H1 (cell line): ENCODE measurements around the gene MRPS27. TPM values are rescaled to one million over a fixed set of nuclear protein-coding genes. Genes with fewer than 3 reads are reported as not detected.

Experiments used
- BCL11A ChIP-seq, 2 experiments: IDR thresholded peaks; one replicate each; pipeline ENCODE4 v1.6.1; 2011; ENCODE audit warnings: low read depth in 2 of 2, low read length in 2 of 2, mild to moderate bottlenecking in 2 of 2
- BRCA1 ChIP-seq: IDR thresholded peaks from 2 replicates; pipeline ENCODE4 v1.6.1; 2012; ENCODE audit warnings: low read depth, low read length, improper control_type of control experiment
- CBX5 ChIP-seq: fragments of 300-800, 300-1000 bp; sonication (generic); IDR thresholded peaks from 2 replicates; pipeline ENCODE4 v1.7.1; 2016; ENCODE audit warnings: antibody characterized with exemption, low read length, low read depth
- CHD1 ChIP-seq: IDR thresholded peaks from 2 replicates; pipeline ENCODE4 v1.6.1; 2012; ENCODE audit warnings: low read depth, low read length, improper control_type of control experiment
- EP300 ChIP-seq, 2 experiments: IDR thresholded peaks; 1 replicate in 1 of 2; 2 replicates in 1 of 2; pipeline ENCODE4 v1.6.1; 2011 to 2012; ENCODE audit warnings: low read depth in 2 of 2, low read length in 2 of 2, mild to moderate bottlenecking in 2 of 2, borderline replicate concordance in 1 of 2, inconsistent platforms in 1 of 2, moderate library complexity in 1 of 2
- GTF2F1 ChIP-seq: IDR thresholded peaks from 2 replicates; pipeline ENCODE4 v1.6.1; 2012; ENCODE audit warnings: low read depth, low read length, improper control_type of control experiment, borderline replicate concordance
- JUND ChIP-seq: IDR thresholded peaks from 2 replicates; pipeline ENCODE4 v1.6.1; 2011; ENCODE audit warnings: mild to moderate bottlenecking, improper control_type of control experiment, low read length
- KDM4A ChIP-seq: IDR thresholded peaks from one replicate; pipeline ENCODE4 v1.7.1; 2012; ENCODE audit warnings: low read depth, mild to moderate bottlenecking, moderate library complexity, low read length, inconsistent platforms; ENCODE audit not compliant: severe bottlenecking
- KDM5A ChIP-seq: fragments of 200-600 bp; IDR thresholded peaks from 2 replicates; pipeline ENCODE4 v1.7.1; 2012; ENCODE audit warnings: mild to moderate bottlenecking, low read length, inconsistent platforms, mixed read lengths
- NRF1 ChIP-seq: IDR thresholded peaks from 2 replicates; pipeline ENCODE4 v1.6.1; 2011; ENCODE audit warnings: mild to moderate bottlenecking, low read depth, low read length, improper control_type of control experiment
- POLR2A ChIP-seq, 2 experiments: IDR thresholded peaks; 1 replicate in 1 of 2; 2 replicates in 1 of 2; pipeline ENCODE4 v1.6.1; 2011; ENCODE audit warnings: low read depth in 2 of 2, low read length in 2 of 2, mild to moderate bottlenecking in 2 of 2; ENCODE audit errors: control extremely low read depth in 1 of 2
- POLR2AphosphoS5 ChIP-seq: IDR thresholded peaks from 2 replicates; pipeline ENCODE4 v1.6.1; 2011; ENCODE audit warnings: low read depth, low read length
- RAD21 ChIP-seq, 2 experiments: IDR thresholded peaks in 1 of 2; conservative IDR thresholded peaks in 1 of 2; 2 replicates each; pipeline ENCODE4 v1.6.1; 2011; ENCODE audit warnings: low read depth in 2 of 2, low read length in 2 of 2, improper control_type of control experiment in 1 of 2, inconsistent platforms in 1 of 2, mild to moderate bottlenecking in 1 of 2, moderate library complexity in 1 of 2
- RBBP5 ChIP-seq: IDR thresholded peaks from 2 replicates; pipeline ENCODE4 v1.7.1; 2012; ENCODE audit warnings: low read depth, mild to moderate bottlenecking, inconsistent platforms, low read length, moderate library complexity, borderline replicate concordance
- SP1 ChIP-seq: IDR thresholded peaks from 2 replicates; pipeline ENCODE4 v1.6.1; 2011; ENCODE audit warnings: low read depth, low read length
- SP4 ChIP-seq: IDR thresholded peaks from 2 replicates; pipeline ENCODE4 v1.6.1; 2012; ENCODE audit warnings: low read length, inconsistent platforms
- SRF ChIP-seq: IDR thresholded peaks from 2 replicates; pipeline ENCODE4 v1.6.1; 2011; ENCODE audit warnings: mild to moderate bottlenecking, low read depth, low read length, moderate library complexity
- SUZ12 ChIP-seq: fragments of 200-600 bp; sonication (generic); IDR thresholded peaks from 2 replicates; pipeline ENCODE4 v1.6.1; 2012; ENCODE audit warnings: mild to moderate bottlenecking, inconsistent platforms, low read length, moderate library complexity, mixed read lengths
- TBP ChIP-seq: IDR thresholded peaks from 2 replicates; pipeline ENCODE4 v1.6.1; 2011; ENCODE audit warnings: low read depth, low read length, improper control_type of control experiment
- polyA plus RNA-seq, 7 experiments: library from polyadenylated mRNA; depleted of rRNA in 3 of 7; stranded (reverse) in 5 of 7; unstranded in 2 of 7; fragments of >200 nt in 5 of 7; fragments of 200-250 nt in 2 of 7; gene quantifications; 1 replicate in 5 of 7; 2 replicates in 1 of 7; 4 replicates in 1 of 7; pipeline versions ENCODE4 v1.2.1 to v1.2.3, GENCODE V29; 2011 to 2013; ENCODE audit warnings: missing spikeins in 2 of 7, mixed read lengths in 2 of 7
- total RNA-seq: library from RNA; stranded (reverse); fragmentation: NEBNext Ultra II Directional; extraction: Animal tissue kit (Norgen Biotek cat#: 25700); gene quantifications from 2 replicates; pipeline ENCODE4 v1.2.1, GENCODE V29; 2021
- TF ChIP-seq, protein P1 (sequence below): IDR thresholded peaks from 2 replicates; pipeline ENCODE4 v1.6.1; 2011; ENCODE audit warnings: low read length, improper control_type of control experiment
- TF ChIP-seq, protein P2 (sequence below), 3 experiments: IDR thresholded peaks; 1 replicate in 2 of 3; 2 replicates in 1 of 3; pipeline versions ENCODE4 v1.5.1 to v1.6.1; 2011; ENCODE audit warnings: low read length in 3 of 3, mild to moderate bottlenecking in 3 of 3, inconsistent platforms in 2 of 3, low read depth in 1 of 3, moderate library complexity in 1 of 3; ENCODE audit not compliant: insufficient read depth in 1 of 3; ENCODE audit errors: control extremely low read depth in 1 of 3

The MRPS27 gene
- total and polyA plus RNA-seq, 2 of the 8 experiments (the other 6 are each of a cell fraction or from before 2014, with no cell fraction given) = 93.2 to 102 TPM

DNA sequence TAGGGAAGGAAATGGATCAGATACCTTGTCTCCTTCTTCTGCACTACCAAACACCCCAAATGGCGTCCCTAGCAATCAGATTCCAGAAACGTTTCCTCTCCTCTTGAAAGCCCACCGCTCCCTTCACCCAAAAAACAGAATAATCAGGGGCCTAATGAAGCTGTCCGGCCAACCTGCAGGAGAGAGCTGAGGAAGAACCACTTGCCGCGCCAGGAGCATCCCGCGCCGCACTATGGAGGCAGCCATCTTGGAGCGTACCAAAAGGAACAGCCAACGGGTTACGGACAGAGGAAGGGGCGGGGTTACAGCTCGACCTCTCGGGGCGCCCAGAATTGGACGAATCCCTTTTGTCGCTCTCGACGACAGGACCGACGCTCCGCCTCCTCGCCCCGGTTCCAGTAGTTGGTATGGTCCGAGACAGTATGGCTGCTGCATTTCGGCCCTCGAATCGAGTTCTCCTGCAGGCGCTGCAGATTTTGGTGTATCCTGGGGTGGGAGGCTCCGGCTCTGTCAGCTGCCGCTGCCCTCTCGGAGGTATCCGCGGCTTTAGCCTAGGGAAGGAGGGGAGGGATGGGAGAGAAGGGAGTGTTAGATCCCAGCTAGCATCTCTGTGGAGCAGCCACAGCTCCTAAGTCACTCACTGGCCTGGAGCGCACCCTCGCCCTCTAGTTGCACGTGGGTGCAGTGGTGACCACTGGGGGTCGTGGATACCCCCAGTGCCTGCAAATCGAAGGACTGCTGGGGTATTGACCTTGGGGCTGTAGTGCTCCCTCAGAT lies at the start of gene MRPS27, which contains the start of gene PTCD2 (continued):
- peak; percentile 58; the same call in 1 of the 2 replicates for TF ChIP-seq SRF
- TF ChIP-seq TBP = peak; percentile 88
- peak; percentile 95 to 97 for TF ChIP-seq POLR2A (IDR thresholded peaks at IDR 0.05; ENCODE audit: control extremely low read depth in 1 of 2, low read depth in 2 of 2, low read length in 2 of 2)
- TF ChIP-seq BRCA1 = no peak
- TF ChIP-seq JUND = peak; percentile 84
- TF ChIP-seq CHD1 = peak; percentile 90
- TF ChIP-seq GTF2F1 = no peak
- peak; percentile 91 for TF ChIP-seq KDM5A
- no peak for TF ChIP-seq SUZ12
- TF ChIP-seq, protein P1, sequence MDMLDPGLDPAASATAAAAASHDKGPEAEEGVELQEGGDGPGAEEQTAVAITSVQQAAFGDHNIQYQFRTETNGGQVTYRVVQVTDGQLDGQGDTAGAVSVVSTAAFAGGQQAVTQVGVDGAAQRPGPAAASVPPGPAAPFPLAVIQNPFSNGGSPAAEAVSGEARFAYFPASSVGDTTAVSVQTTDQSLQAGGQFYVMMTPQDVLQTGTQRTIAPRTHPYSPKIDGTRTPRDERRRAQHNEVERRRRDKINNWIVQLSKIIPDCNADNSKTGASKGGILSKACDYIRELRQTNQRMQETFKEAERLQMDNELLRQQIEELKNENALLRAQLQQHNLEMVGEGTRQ = no peak
- peak; percentile 73 for TF ChIP-seq KDM4A
- TF ChIP-seq, protein P2, sequence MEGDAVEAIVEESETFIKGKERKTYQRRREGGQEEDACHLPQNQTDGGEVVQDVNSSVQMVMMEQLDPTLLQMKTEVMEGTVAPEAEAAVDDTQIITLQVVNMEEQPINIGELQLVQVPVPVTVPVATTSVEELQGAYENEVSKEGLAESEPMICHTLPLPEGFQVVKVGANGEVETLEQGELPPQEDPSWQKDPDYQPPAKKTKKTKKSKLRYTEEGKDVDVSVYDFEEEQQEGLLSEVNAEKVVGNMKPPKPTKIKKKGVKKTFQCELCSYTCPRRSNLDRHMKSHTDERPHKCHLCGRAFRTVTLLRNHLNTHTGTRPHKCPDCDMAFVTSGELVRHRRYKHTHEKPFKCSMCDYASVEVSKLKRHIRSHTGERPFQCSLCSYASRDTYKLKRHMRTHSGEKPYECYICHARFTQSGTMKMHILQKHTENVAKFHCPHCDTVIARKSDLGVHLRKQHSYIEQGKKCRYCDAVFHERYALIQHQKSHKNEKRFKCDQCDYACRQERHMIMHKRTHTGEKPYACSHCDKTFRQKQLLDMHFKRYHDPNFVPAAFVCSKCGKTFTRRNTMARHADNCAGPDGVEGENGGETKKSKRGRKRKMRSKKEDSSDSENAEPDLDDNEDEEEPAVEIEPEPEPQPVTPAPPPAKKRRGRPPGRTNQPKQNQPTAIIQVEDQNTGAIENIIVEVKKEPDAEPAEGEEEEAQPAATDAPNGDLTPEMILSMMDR (IDR thresholded peaks at IDR 0.05; ENCODE audit: control extremely low read depth in 1 of 3, insufficient read depth in 1 of 3, low read depth in 1 of 3, low read length in 3 of 3) = peak in 2 of 3 experiments; percentile 19 to 28; a peak in 3 of 4 replicates
- TF ChIP-seq RAD21 (IDR thresholded peaks at IDR 0.05 in 1 of 2, conservative IDR thresholded peaks at IDR 0.05 in 1 of 2; ENCODE audit: low read depth in 2 of 2, low read length in 2 of 2) = no peak
- TF ChIP-seq CBX5 = no peak
- TF ChIP-seq SP4 = peak; percentile 93
- peak in 1 of 2 experiments; percentile 98; a peak in 2 of 3 replicates for TF ChIP-seq EP300 (IDR thresholded peaks at IDR 0.05; ENCODE audit: borderline replicate concordance in 1 of 2, low read depth in 2 of 2, low read length in 2 of 2)
- TF ChIP-seq POLR2AphosphoS5 = peak; percentile 93
- no peak for TF ChIP-seq NRF1
- peak; percentile 96 for TF ChIP-seq SP1
- TF ChIP-seq BCL11A (IDR thresholded peaks at IDR 0.05; ENCODE audit: low read depth in 2 of 2, low read length in 2 of 2) = no peak
- TF ChIP-seq RBBP5 = no peak; the same call in 1 of the 2 replicates
